ENCODE measurements around the gene SPNS2. TPM values are rescaled to one million over a fixed set of nuclear protein-coding genes. Genes with fewer than 3 reads are reported as not detected.

Gene SPNS2
- total and polyA plus RNA-seq, 4 donors: 17.7 to 67.3 (median 41.5) TPM

DNA sequence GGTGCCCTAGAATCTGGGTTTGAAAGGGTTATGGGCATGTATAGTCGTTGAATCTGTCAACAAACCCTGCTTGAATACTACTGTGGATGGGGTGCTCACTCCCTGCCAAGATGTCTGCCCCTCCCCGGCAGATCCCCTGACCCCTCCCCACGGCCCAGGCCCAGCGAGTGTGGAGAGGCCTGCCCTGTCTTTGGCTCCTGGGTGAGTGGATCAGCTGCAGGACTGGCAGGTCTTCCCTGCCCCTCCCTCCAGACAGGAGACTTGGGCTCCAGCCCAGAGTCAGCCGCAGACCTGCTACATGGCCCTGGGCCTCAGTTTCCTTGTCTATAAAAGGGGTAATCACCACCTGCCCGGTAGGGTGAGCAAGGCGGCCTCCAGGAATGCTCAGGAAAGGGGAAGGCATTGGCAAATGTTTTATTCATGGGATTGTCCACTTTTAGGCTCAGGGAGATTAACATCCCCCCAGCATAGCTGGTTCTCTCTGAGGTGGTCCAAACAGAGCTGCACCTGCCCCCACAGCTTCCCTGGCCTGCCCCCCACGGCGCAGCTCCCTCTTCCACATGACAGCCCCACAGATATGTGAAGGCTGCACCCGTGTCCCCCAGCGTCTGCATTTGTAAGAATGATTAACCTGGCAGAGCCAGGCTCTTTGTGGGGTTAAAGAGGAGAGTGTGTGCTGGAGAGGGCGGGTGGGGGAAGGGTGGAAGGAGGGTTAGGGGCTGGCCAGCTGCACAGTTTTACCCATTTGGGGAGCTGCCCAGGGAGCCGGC lies 18.5 kb upstream of the SPNS2 start:
- WGBS (ENCODE audit: insufficient coverage): 46% methylated on average over 5 of the region's 13 CpGs
- H3K27ac ChIP-seq (ENCODE audit: low read depth, low read length): no peak overlapping the region
- no peak for DNase-seq (ENCODE audit: low read depth in 4 of 6, low spot score in 6 of 6)
- H3K27me3 ChIP-seq (ENCODE audit: control insufficient read depth, insufficient read depth, low read length): no peaks in the 10 kb centered on the region
- H3K4me3 ChIP-seq (ENCODE audit: low read depth, low read length): no peak overlapping the region
- H3K4me1 ChIP-seq (ENCODE audit: control insufficient read depth, insufficient read depth, low read length): peaks cover 16% of the 10 kb centered on the region
- no peaks in the 10 kb centered on the region for H3K9me3 ChIP-seq (ENCODE audit: control insufficient read depth, insufficient read depth, low read length)
- no peaks in the 10 kb centered on the region for H3K36me3 ChIP-seq (ENCODE audit: control insufficient read depth, insufficient read depth, low read length)

DNA sequence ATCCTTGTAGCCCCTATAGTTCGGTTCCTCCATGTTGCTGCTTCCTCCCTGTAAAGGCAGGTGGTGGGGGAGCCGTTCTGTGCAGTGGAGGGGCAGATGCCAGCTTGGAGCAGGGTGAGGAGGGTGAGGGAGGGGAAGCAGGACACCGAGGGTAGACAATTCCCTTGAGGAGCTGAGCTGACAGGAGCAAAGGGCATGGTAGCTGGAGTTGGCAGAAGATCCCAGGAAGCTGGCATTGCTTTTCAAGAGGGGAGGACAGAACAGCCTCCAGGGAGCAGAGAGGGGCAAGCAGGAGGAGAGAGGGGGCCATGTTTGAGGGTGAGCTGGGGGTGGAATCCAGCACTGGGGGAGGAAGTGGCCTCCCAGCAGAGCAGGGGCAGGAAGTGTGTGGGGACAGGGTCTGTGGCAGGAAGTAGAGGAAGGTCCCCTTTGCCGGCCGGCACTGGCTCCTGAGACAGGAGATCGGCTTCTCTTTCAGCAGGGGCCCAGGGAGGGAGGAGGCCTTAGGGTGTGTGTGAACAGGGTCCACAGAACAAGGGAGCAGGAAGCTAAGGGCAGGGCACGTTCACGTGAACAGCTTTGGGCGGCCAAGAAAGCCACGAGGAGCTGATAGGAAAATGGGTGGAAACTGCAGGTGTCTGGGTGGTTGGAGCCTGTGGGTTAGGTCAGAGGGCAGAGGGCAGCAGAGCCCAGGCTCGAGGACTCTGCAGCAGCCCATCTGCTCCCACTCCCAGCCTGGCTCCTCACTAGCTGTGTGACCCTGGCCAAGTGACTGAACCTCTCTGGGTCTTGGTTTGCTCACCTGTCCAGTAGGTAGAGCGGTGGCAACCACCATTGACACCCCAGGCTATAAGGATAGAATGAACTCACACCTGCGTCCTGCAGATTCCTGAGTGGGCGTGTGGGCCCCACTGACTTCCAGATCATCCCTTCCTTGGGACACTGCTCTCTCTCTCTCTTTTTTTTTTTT lies 17.5 kb upstream of the SPNS2 start:
- no peak for DNase-seq (ENCODE audit: low read depth in 4 of 6, low spot score in 6 of 6)
- Histone ChIP-seq H3K27ac (ENCODE audit: low read depth, low read length) (no peak overlapping the region), H3K27me3 (ENCODE audit: control insufficient read depth, insufficient read depth, low read length) (no peaks in the 10 kb centered on the region), H3K9me3 (ENCODE audit: control insufficient read depth, insufficient read depth, low read length) (no peaks in the 10 kb centered on the region), H3K4me3 (ENCODE audit: low read depth, low read length) (no peak overlapping the region), H3K4me1 (ENCODE audit: control insufficient read depth, insufficient read depth, low read length) (peaks cover 16% of the 10 kb centered on the region), H3K36me3 (ENCODE audit: control insufficient read depth, insufficient read depth, low read length) (no peaks in the 10 kb centered on the region)
- WGBS (ENCODE audit: insufficient coverage): 44% methylated on average over 13 of the region's 14 CpGs

DNA sequence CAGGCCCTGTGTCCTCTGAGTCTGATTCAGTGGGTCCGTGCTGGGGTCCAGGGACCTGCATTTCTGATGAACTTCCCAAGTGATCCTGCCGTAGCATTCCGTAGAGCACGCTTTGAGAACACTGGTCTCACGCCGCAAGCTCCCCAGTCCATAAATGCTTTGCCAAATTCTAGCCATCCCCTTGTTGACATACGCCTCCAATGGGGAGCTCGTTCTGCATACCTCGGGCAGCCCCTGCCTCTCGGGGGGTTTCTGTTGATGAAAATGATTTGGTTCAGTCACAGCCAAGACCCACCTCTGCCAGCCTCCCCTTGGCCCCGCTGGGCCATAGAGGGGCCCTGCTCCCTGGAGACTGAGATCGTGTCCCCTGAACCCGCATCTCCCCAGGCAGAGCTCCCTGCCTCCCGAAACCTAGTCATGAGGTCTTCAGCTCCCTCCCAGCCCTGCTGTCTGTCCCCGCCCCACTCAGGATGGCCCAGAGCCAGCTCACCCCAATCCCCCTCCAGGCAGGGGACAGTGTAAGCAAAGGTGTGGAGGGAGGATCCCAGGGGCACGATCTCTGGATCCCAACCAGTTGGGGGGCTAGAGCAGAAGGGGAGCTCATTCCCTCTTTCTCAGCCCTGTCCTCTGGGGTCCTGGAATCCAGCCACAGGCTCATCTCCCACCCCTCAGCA lies 16.2 kb upstream of the SPNS2 start:
- 73% methylated on average over 10 of the region's 16 CpGs for WGBS (ENCODE audit: insufficient coverage)
- no peak for DNase-seq (ENCODE audit: low read depth in 4 of 6, low spot score in 6 of 6)

DNA sequence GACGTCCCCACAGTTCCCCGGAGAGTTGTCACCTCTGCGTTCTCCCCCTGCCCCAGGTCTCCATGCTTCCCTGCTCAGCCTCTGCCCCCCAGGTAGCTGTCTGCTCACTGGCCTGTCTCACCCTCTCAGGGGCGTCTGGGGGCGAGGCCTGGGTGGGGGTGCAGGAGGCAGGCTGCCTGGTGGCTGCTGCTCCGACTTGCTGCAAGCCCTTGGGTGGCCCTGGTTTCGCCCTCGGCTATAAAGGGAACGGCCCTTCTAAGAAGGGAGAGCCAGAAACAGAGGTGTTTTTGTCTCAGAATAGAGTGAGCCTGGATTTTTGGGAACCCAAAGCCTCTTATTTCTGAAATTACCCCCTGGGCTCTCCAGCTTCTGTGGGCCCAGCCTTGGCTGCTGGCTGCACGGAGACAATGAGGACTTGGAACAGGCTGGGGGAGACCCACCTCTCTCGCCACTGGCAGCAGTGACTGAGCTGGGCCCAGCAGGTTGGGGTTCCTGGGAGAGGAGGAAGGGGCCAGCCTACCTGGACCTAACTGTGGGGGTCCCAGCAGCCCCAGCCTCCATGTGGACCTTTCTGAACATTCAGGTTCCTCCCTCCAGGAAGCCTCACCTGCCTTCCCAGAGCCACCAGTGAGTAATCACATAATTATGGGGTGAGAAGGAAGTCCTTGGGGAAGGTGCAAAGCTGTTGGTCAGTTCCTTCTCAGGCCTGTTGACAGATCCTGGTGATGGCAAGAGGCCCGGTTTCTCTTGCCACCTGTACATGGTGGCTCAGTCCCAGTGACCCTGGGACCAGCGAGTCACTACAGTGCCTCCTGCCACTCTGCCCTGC lies 15.5 kb upstream of the SPNS2 start:
- WGBS (ENCODE audit: insufficient coverage): 68% methylated on average over 9 of the region's 13 CpGs
- DNase-seq (ENCODE audit: low read depth in 4 of 6, low spot score in 6 of 6): no peak
- H3K4me1 ChIP-seq (ENCODE audit: control insufficient read depth, insufficient read depth, low read length): peaks cover 26% of the 10 kb centered on the region
- no peak overlapping the region for H3K27ac ChIP-seq (ENCODE audit: low read depth, low read length)
- no peaks in the 10 kb centered on the region for H3K9me3 ChIP-seq (ENCODE audit: control insufficient read depth, insufficient read depth, low read length)
- no peaks in the 10 kb centered on the region for H3K36me3 ChIP-seq (ENCODE audit: control insufficient read depth, insufficient read depth, low read length)
- H3K27me3 ChIP-seq (ENCODE audit: control insufficient read depth, insufficient read depth, low read length): no peaks in the 10 kb centered on the region
- H3K4me3 ChIP-seq (ENCODE audit: low read depth, low read length): no peak overlapping the region

More for the DNA sequence above, 16.2 kb upstream of the SPNS2 start:
- no peak overlapping the region for H3K27ac ChIP-seq (ENCODE audit: low read depth, low read length)
- no peaks in the 10 kb centered on the region for H3K9me3 ChIP-seq (ENCODE audit: control insufficient read depth, insufficient read depth, low read length)
- H3K27me3 ChIP-seq (ENCODE audit: control insufficient read depth, insufficient read depth, low read length): no peaks in the 10 kb centered on the region
- no peaks in the 10 kb centered on the region for H3K36me3 ChIP-seq (ENCODE audit: control insufficient read depth, insufficient read depth, low read length)
- no peak overlapping the region for H3K4me3 ChIP-seq (ENCODE audit: low read depth, low read length)
- H3K4me1 ChIP-seq (ENCODE audit: control insufficient read depth, insufficient read depth, low read length): peaks cover 19% of the 10 kb centered on the region

DNA sequence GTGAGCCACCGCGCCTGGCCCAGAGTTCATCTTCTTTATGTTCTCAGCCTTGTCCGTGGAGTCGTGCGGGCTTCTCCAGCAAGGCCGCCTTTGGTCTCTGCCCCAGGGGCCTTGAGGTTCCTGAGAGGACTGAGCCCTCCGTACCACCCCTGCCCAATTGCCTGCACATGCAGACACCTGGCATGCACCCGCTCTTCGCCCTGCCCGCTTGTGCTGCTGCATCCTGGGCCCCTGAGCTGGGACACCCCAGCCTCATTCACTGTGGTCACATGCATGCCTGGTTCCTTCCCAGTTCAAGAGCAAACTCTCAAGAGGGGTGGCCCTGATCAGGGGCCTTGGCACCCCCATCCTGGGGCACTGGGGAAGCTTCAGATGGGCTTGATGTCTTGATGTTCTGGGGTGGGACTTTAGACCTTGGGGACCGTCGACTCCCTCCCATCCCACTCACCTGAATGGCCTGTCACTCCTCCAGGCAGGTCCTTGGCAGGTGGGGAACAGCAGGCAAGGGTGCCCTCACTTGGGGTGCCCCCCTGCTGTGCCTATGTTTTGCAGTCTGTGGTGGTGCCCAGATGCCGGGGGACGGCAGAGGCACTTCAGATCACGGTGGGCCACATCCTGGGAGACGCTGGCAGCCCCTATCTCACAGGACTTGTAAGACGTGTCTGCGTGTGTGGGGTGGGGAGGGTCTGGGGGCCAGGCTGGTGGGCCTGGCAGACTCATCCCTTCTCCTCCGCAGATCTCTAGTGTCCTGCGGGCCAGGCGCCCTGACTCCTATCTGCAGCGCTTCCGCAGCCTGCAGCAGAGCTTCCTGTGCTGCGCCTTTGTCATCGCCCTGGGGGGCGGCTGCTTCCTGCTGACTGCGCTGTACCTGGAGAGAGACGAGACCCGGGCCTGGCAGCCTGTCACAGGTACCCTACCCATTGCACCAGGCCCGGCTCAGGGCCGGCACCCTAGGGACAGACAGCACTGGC lies 12.7 kb upstream of the SPNS2 start:
- WGBS (ENCODE audit: insufficient coverage): 83% methylated on average over 23 of the region's 31 CpGs
- H3K27me3 ChIP-seq (ENCODE audit: control insufficient read depth, insufficient read depth, low read length): no peaks in the 10 kb centered on the region
- H3K4me1 ChIP-seq (ENCODE audit: control insufficient read depth, insufficient read depth, low read length): peaks cover 25% of the 10 kb centered on the region
- H3K4me3 ChIP-seq (ENCODE audit: low read depth, low read length): no peak overlapping the region
- H3K36me3 ChIP-seq (ENCODE audit: control insufficient read depth, insufficient read depth, low read length): no peaks in the 10 kb centered on the region
- no peak for DNase-seq (ENCODE audit: low read depth in 4 of 6, low spot score in 6 of 6)
- H3K27ac ChIP-seq (ENCODE audit: low read depth, low read length): no peak overlapping the region
- H3K9me3 ChIP-seq (ENCODE audit: control insufficient read depth, insufficient read depth, low read length): no peaks in the 10 kb centered on the region

DNA sequence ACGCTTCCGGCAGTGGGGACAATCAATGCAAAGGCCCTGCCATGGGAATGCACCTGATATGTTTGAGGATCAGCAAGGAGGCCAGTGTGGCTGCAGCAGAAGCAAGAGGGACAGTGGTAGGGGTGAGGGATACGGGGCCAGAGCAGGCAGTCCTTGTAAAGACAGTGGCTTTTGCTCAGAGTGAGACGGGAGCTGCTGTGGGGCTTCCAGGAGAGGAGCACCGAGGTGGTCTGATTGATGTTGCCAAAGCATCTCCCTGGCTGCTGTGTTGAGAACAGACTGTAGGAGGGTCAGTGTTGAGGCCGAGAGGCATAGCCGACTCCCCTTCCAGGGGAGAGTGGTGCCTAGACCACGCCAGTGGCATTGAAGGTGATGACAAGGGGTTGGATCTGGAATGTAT lies 11.4 kb upstream of the SPNS2 start:
- no peak for DNase-seq (ENCODE audit: low read depth in 4 of 6, low spot score in 6 of 6)
- H3K36me3 ChIP-seq (ENCODE audit: control insufficient read depth, insufficient read depth, low read length): no peaks in the 10 kb centered on the region
- no peak overlapping the region for H3K4me3 ChIP-seq (ENCODE audit: low read depth, low read length)
- WGBS (ENCODE audit: insufficient coverage): 68% methylated on average over 7 of the region's 8 CpGs
- H3K9me3 ChIP-seq (ENCODE audit: control insufficient read depth, insufficient read depth, low read length): no peaks in the 10 kb centered on the region
- H3K27ac ChIP-seq (ENCODE audit: low read depth, low read length): no peak overlapping the region
- peaks cover 20% of the 10 kb centered on the region for H3K4me1 ChIP-seq (ENCODE audit: control insufficient read depth, insufficient read depth, low read length)
- H3K27me3 ChIP-seq (ENCODE audit: control insufficient read depth, insufficient read depth, low read length): no peaks in the 10 kb centered on the region

DNA sequence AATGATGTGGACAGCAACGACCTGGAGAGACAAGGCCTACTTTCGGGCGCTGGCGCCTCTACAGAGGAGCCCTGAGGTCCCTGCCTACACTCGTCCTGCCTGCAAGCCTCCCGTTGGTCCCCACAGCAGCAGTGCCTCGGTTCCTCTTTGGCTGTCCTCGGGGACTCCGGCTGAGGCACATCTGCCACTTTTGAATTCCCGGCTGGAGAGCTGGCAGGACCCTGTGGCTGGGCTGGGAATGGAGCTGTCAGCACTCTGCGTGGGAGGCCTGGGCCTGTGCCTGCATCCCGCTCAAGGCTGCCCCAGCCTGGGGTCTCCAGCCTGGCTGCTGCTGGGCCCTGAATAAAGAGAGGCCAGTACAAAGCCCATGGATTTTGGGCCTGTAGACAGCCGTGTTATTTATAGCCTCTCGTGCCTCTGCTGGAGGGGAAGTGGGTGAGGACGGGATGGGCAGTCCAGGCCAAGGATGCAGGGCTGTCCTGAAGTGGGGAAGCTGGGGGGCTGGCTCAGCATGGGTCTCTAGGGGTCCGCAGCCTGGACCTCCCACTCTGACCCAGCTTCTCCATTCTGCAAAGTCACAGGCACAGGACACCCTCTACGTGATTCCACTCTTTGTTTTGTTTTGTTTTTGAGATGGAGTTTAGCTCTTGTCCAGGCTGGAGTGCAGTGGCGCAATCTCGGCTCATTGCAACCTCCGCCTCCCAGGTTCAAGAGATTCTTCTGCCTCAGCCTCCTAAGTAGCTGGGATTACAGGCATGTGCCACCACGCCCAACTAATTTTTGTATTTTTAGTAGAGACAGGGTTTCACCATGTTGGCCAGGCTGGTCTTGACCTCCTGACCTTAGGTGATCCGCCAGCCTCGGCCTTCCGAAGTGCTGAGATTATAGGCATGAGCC lies 10.6 kb upstream of the SPNS2 start:
- no peak overlapping the region for H3K27ac ChIP-seq (ENCODE audit: low read depth, low read length)
- peak in 1 of 6 donors; percentile 36 for DNase-seq (ENCODE audit: low read depth in 4 of 6, low spot score in 6 of 6)
- H3K9me3 ChIP-seq (ENCODE audit: control insufficient read depth, insufficient read depth, low read length): no peaks in the 10 kb centered on the region
- H3K4me3 ChIP-seq (ENCODE audit: low read depth, low read length): no peak overlapping the region
- H3K36me3 ChIP-seq (ENCODE audit: control insufficient read depth, insufficient read depth, low read length): no peaks in the 10 kb centered on the region
- WGBS (ENCODE audit: insufficient coverage): 53% methylated on average over 19 of the region's 24 CpGs
- H3K27me3 ChIP-seq (ENCODE audit: control insufficient read depth, insufficient read depth, low read length): no peaks in the 10 kb centered on the region
- H3K4me1 ChIP-seq (ENCODE audit: control insufficient read depth, insufficient read depth, low read length): peaks cover 25% of the 10 kb centered on the region
